GM21786 (cell line): ENCODE data around the gene PHYHD1.

Experiments used
- ATAC-seq: cut with Tn5 transposase; IDR thresholded peaks from one replicate; pipeline ENCODE4 v1.9.1; 2021; ENCODE audit not compliant: unreplicated experiment

Gene PHYHD1

DNA sequence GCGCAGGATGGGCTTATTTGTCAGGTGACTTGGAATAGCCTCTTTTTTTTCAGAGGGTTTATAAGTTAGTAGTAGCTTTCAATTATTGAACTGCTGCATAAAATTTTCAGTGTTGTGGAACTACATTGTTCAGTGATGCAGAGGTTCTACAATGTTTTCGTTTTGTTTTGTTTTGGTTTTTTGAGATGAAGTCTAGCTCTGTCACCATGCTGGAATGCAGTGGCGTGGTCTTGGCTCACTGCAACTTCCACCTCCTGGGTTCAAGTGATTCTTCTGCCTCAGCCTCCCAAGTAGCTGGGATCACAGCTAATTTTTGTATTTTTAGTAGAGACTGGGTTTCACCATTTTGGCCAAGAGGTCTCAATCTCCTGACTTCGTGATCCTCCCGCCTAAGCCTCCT lies 48.7 kb downstream of the PHYHD1 start:
- ATAC-seq, result no peak

DNA sequence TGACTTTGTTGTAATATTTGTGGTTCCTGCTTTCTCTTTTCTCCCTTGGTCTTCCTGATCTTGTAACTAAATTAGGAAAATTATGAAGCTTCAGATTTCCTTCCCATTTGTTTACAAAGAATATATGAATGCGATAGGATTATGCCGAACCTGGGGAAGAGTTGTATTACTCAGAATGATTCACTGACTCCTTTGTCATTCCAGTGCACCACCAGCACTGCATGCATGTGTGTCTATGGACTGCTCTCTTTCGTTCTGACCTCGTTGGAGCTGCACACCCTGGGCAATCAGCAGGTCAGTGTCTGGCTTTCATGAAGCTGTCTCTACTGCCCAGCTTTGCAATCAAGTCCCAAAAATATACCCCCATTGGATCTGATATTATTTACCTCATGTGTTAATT lies 52.2 kb downstream of the PHYHD1 start:
- no peak for ATAC-seq

- no peak for ATAC-seq
Measured at GRCh38 chr9:128979111-128979510, 58.3 kb downstream of the PHYHD1 start.

GRCh38 chr9:128983536-128983935 lies 62.8 kb downstream of the PHYHD1 start:
- ATAC-seq, result no peak

DNA sequence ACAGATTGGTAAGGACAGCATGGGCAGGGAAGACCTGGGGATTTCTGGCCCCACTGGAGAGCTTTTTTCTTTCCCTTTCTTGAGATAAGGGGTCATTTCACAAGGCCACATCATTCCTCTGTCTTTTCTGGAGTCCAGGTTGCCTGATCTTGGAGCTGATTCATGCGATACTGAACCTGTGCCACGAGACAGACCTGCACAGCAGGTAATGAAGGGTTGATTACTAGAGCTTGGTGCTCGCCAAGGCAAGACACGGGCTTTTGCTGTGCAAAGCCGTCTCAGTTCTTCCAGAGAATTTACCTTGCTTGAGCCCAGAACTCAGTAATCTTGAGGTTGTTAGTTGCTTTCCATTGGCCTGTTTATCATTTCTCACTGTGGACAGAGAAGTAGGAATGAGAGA lies 65.9 kb downstream of the PHYHD1 start:
- ATAC-seq, result no peak

DNA sequence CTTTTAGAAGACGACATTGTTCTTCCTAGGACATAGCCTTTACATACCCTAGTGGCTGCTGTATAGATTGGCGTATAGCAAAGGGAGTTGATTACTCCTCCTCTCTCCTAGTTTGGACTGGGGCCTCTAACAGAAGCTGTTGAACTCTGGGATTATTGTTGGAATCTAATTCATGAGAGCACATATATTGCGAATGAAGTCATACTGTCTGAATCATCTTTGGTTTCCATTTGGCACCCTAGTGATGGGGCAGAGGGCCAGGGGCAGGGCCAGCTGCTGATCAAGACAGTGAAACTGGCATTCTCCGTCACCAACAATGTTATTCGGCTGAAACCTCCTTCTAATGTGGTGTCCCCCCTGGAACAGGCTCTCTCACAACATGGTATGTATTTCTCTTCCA lies 67.0 kb downstream of the PHYHD1 start:
- no peak for ATAC-seq
